HepG2 (cell line): ENCODE measurements around the gene NTM. TPM values are rescaled to one million over a fixed set of nuclear protein-coding genes. Genes with fewer than 3 reads are reported as not detected.

Experiments
- ATAC-seq: fragments of 200-7000 bp; cut with Tn5 transposase; 3 replicates; pipeline ENCODE4 v1.9.1; 2020; ENCODE audit warnings: mild to moderate bottlenecking, moderate library complexity
- BruUV-seq: library from RNA; stranded (reverse); fragments of 400-500 nt; replicated peaks from 2 replicates; lab custom pipeline; 2021; lab: Mats Ljungman, UMichigan
- CTCF ChIA-PET: fragments of 300-600 bp; formaldehyde crosslinking; extraction: SDS; loops from one replicate; lab custom pipeline; 2021; ENCODE audit warnings: low total read pairs, inconsistent platforms, low intra/inter-chr PET ratio; lab: Yijun Ruan, JAX
- POLR2A ChIA-PET: fragments of 350-600 bp; sonication (Branson Sonifier 250); formaldehyde crosslinking; loops from one replicate; lab custom pipeline; 2020; ENCODE audit warnings: antibody characterized with exemption, inconsistent platforms; lab: Yijun Ruan, JAX
- DNase-seq: peaks from one replicate; pipeline ENCODE4 v3.0.0-alpha.2; 2015; ENCODE audit warnings: low spot score
- FAIRE-seq: peaks from 3 replicates; lab custom pipeline; 2011; peaks lifted over from hg19 to GRCh38; lab: Jason Lieb, UNC
- H2AFZ ChIP-seq: one replicate; pipeline ENCODE4 v1.6.1; 2011; ENCODE audit warnings: low read length, inconsistent platforms
- H3K27ac ChIP-seq: fragments of 300-600 bp; 3 replicates; pipeline ENCODE4 v1.8.0; 2011; ENCODE audit warnings: mixed run types, mild to moderate bottlenecking, mixed read lengths, low read length, inconsistent platforms; ENCODE audit not compliant: insufficient read depth; ENCODE audit errors: extremely low read length
- H3K27me3 ChIP-seq, 2 experiments: fragments of 200-600 bp in 1 of 2; 2 replicates in 1 of 2; 3 replicates in 1 of 2; pipeline versions ENCODE4 v1.6.0 to v1.8.0; 2011; ENCODE audit warnings: low read length in 2 of 2, mild to moderate bottlenecking in 2 of 2, moderate library complexity in 2 of 2, inconsistent platforms in 1 of 2; ENCODE audit not compliant: insufficient read depth in 2 of 2, control insufficient read depth in 1 of 2
- H3K36me3 ChIP-seq, 2 experiments: fragments of 200-600 bp in 1 of 2; replicated peaks in 1 of 2; 2 replicates in 1 of 2; 3 replicates in 1 of 2; pipeline versions ENCODE4 v1.5.1 to v1.8.0; 2011; ENCODE audit warnings: low read length in 2 of 2, inconsistent platforms in 1 of 2; ENCODE audit not compliant: insufficient read depth in 2 of 2, control insufficient read depth in 1 of 2
- H3K4me1 ChIP-seq: 2 replicates; pipeline ENCODE4 v1.5.1; 2012; ENCODE audit warnings: low read length, inconsistent platforms; ENCODE audit not compliant: insufficient read depth
- H3K4me2 ChIP-seq: 2 replicates; pipeline ENCODE4 v1.6.0; 2011; ENCODE audit warnings: low read depth, low read length, inconsistent platforms
- H3K4me3 ChIP-seq, 3 experiments: fragments of 200-600 bp in 1 of 3; sonication (generic), shearing (Covaris generic) in 1 of 3; replicated peaks in 1 of 3; 2 replicates each; pipeline ENCODE4 v1.5.1; 2011 to 2016; ENCODE audit warnings: low read length in 3 of 3, inconsistent platforms in 2 of 3, low read depth in 2 of 3, mild to moderate bottlenecking in 2 of 3, control low read depth in 1 of 3, mixed read lengths in 1 of 3; ENCODE audit not compliant: insufficient read depth in 1 of 3
- H3K79me2 ChIP-seq: one replicate; pipeline ENCODE4 v1.6.1; 2011; ENCODE audit warnings: low read length, inconsistent platforms; ENCODE audit not compliant: insufficient read depth
- H3K9ac ChIP-seq: 2 replicates; pipeline ENCODE4 v1.6.0; 2011; ENCODE audit warnings: mild to moderate bottlenecking, low read depth, low read length, inconsistent platforms; ENCODE audit not compliant: insufficient read depth
- H3K9me3 ChIP-seq: 2 replicates; pipeline ENCODE4 v1.5.1; 2012; ENCODE audit warnings: mild to moderate bottlenecking, low read length
- H4K20me1 ChIP-seq: 2 replicates; pipeline ENCODE4 v1.6.0; 2011; ENCODE audit warnings: inconsistent platforms, mild to moderate bottlenecking, low read length, moderate library complexity; ENCODE audit not compliant: insufficient read depth
- HMGXB3 ChIP-seq: sonication (generic); formaldehyde crosslinking; IDR thresholded peaks from 2 replicates; pipeline ENCODE4 v1.4.0; 2020; ENCODE audit warnings: missing genetic modification reagents, borderline replicate concordance
- KDM1A ChIP-seq: IDR thresholded peaks from 2 replicates; pipeline ENCODE4 v1.6.1; 2016; ENCODE audit warnings: missing compliant biosample characterization
- MXD3 ChIP-seq: IDR thresholded peaks from 2 replicates; pipeline ENCODE4 v1.6.1; 2016; ENCODE audit warnings: mild to moderate bottlenecking, missing biosample characterization, missing genetic modification reagents
- SRF ChIP-seq: IDR thresholded peaks from 2 replicates; pipeline ENCODE4 v1.6.1; 2011; ENCODE audit warnings: mild to moderate bottlenecking, low read depth, low read length, moderate library complexity
- ZNF766 ChIP-seq: sonication (generic); formaldehyde crosslinking; IDR thresholded peaks from 2 replicates; pipeline ENCODE4 v1.5.0; 2020; ENCODE audit warnings: missing genetic modification reagents, borderline replicate concordance
- ZNF83 ChIP-seq: sonication (generic); formaldehyde crosslinking; IDR thresholded peaks from 2 replicates; pipeline ENCODE4 v1.4.0; 2020; ENCODE audit warnings: missing genetic modification reagents, mild to moderate bottlenecking, borderline replicate concordance
- WGBS: methylation state at CpG from one replicate; pipeline ENCODE4 v1.1.6; 2017; ENCODE audit warnings: low lambda C conversion rate; 5-methylcytosine and 5-hydroxymethylcytosine counted together
- in situ Hi-C: cut with HindIII; loops from 2 replicates; pipeline ENCODE4 v1.10.0; 2017; ENCODE audit warnings: low pct_unique_long_range_greater_than_20kb; ENCODE audit not compliant: extremely low pct_ligation_motif_present
- intact Hi-C: fragments of 100-400 bp; cut with micrococcal nuclease; formaldehyde crosslinking; loops from one replicate; pipeline ENCODE4 v1.10.0; 2022; ENCODE audit not compliant: unreplicated experiment
- polyA plus RNA-seq, 8 experiments: library from polyadenylated mRNA; depleted of rRNA in 3 of 8; stranded (reverse) in 7 of 8; unstranded in 1 of 8; fragments of >200 nt; fragmentation: Illumina TruSeq in 4 of 8; extraction: Trizol in 4 of 8; gene quantifications; 2 replicates each; pipeline versions ENCODE4 v1.2.1 to v1.2.3, GENCODE V29; 2011 to 2016; ENCODE audit warnings: low read depth in 4 of 8, missing spikeins in 1 of 8, mixed read lengths in 1 of 8; ENCODE audit not compliant: insufficient read depth in 1 of 8
- total RNA-seq, 5 experiments: library from RNA; depleted of rRNA; stranded (reverse); fragments of >200 nt; fragmentation: Illumina TruSeq; extraction: Trizol; gene quantifications; 2 replicates each; pipeline ENCODE4 v1.2.3, GENCODE V29; 2016; ENCODE audit warnings: low read depth in 1 of 5
- TF ChIP-seq, protein P1 (sequence below): sonication (generic); formaldehyde crosslinking; IDR thresholded peaks from 2 replicates; pipeline ENCODE4 v1.5.1; 2020; ENCODE audit warnings: missing genetic modification reagents, mild to moderate bottlenecking, borderline replicate concordance
- TF ChIP-seq, protein P2 (sequence below): sonication (generic); formaldehyde crosslinking; IDR thresholded peaks from 2 replicates; pipeline ENCODE4 v1.5.0; 2020; ENCODE audit warnings: mild to moderate bottlenecking, missing genetic modification reagents, borderline replicate concordance

Gene NTM
- total and polyA plus RNA-seq, 2 of the 13 experiments (the other 11 are each of a cell fraction or from before 2014, with no cell fraction given), result not detected

DNA sequence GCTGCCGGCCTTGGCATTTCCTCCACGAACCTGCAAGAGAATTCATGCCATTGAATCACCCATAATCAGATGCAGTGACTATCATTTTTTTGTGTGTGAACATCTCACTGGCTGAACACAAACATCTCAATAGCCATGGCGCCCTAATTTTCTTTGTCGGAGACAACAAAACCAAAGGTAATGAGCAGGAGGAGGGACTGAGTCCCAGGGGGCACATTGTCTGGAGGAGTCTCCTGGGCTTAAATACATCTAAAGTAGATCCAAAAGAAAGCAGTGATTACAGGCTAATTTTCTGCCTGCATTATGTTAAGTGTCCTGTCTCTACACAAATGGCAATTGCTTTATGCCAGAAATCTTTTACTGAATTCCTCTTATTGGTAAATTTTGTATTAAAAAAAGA is 113.5 kb downstream of the NTM start:
- FAIRE-seq, result no peak
- BruUV-seq, result no TSS peak
- ChIA-PET POLR2A (no interaction called here), CTCF (no interaction called here)
- Histone ChIP-seq H3K36me3 (no peaks in the 10 kb centered on the region), H3K79me2 (no peaks in the 10 kb centered on the region), H3K27me3 (no peaks in the 10 kb centered on the region; a peak in 1 of 5 replicates), H3K27ac (no peak overlapping the region), H4K20me1 (no peaks in the 10 kb centered on the region), H3K9me3 (no peaks in the 10 kb centered on the region), H3K4me3 (no peak overlapping the region), H2AFZ (no peak overlapping the region), H3K9ac (no peak overlapping the region), H3K4me1 (no peaks in the 10 kb centered on the region), H3K4me2 (no peak overlapping the region)
- intact Hi-C loops (no loop called here), in situ Hi-C loops (no loop called here)
- DNase-seq, result no peak
- ATAC-seq, result no peak
- WGBS, result 46% methylated on average over 4 of the region's 4 CpGs
- TF ChIP-seq SRF, result no peak
- TF ChIP-seq MXD3 (CRISPR knock-in tag), result no peak
- no peak for TF ChIP-seq KDM1A (CRISPR knock-in tag)
- no peak for TF ChIP-seq ZNF83 (CRISPR knock-in tag)
- TF ChIP-seq HMGXB3 (CRISPR knock-in tag), result no peak
- no peak for TF ChIP-seq ZNF766
- TF ChIP-seq, protein P1, sequence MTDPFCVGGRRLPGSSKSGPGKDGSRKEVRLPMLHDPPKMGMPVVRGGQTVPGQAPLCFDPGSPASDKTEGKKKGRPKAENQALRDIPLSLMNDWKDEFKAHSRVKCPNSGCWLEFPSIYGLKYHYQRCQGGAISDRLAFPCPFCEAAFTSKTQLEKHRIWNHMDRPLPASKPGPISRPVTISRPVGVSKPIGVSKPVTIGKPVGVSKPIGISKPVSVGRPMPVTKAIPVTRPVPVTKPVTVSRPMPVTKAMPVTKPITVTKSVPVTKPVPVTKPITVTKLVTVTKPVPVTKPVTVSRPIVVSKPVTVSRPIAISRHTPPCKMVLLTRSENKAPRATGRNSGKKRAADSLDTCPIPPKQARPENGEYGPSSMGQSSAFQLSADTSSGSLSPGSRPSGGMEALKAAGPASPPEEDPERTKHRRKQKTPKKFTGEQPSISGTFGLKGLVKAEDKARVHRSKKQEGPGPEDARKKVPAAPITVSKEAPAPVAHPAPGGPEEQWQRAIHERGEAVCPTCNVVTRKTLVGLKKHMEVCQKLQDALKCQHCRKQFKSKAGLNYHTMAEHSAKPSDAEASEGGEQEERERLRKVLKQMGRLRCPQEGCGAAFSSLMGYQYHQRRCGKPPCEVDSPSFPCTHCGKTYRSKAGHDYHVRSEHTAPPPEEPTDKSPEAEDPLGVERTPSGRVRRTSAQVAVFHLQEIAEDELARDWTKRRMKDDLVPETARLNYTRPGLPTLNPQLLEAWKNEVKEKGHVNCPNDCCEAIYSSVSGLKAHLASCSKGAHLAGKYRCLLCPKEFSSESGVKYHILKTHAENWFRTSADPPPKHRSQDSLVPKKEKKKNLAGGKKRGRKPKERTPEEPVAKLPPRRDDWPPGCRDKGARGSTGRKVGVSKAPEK (CRISPR knock-in tag), result no peak
- TF ChIP-seq, protein P2, sequence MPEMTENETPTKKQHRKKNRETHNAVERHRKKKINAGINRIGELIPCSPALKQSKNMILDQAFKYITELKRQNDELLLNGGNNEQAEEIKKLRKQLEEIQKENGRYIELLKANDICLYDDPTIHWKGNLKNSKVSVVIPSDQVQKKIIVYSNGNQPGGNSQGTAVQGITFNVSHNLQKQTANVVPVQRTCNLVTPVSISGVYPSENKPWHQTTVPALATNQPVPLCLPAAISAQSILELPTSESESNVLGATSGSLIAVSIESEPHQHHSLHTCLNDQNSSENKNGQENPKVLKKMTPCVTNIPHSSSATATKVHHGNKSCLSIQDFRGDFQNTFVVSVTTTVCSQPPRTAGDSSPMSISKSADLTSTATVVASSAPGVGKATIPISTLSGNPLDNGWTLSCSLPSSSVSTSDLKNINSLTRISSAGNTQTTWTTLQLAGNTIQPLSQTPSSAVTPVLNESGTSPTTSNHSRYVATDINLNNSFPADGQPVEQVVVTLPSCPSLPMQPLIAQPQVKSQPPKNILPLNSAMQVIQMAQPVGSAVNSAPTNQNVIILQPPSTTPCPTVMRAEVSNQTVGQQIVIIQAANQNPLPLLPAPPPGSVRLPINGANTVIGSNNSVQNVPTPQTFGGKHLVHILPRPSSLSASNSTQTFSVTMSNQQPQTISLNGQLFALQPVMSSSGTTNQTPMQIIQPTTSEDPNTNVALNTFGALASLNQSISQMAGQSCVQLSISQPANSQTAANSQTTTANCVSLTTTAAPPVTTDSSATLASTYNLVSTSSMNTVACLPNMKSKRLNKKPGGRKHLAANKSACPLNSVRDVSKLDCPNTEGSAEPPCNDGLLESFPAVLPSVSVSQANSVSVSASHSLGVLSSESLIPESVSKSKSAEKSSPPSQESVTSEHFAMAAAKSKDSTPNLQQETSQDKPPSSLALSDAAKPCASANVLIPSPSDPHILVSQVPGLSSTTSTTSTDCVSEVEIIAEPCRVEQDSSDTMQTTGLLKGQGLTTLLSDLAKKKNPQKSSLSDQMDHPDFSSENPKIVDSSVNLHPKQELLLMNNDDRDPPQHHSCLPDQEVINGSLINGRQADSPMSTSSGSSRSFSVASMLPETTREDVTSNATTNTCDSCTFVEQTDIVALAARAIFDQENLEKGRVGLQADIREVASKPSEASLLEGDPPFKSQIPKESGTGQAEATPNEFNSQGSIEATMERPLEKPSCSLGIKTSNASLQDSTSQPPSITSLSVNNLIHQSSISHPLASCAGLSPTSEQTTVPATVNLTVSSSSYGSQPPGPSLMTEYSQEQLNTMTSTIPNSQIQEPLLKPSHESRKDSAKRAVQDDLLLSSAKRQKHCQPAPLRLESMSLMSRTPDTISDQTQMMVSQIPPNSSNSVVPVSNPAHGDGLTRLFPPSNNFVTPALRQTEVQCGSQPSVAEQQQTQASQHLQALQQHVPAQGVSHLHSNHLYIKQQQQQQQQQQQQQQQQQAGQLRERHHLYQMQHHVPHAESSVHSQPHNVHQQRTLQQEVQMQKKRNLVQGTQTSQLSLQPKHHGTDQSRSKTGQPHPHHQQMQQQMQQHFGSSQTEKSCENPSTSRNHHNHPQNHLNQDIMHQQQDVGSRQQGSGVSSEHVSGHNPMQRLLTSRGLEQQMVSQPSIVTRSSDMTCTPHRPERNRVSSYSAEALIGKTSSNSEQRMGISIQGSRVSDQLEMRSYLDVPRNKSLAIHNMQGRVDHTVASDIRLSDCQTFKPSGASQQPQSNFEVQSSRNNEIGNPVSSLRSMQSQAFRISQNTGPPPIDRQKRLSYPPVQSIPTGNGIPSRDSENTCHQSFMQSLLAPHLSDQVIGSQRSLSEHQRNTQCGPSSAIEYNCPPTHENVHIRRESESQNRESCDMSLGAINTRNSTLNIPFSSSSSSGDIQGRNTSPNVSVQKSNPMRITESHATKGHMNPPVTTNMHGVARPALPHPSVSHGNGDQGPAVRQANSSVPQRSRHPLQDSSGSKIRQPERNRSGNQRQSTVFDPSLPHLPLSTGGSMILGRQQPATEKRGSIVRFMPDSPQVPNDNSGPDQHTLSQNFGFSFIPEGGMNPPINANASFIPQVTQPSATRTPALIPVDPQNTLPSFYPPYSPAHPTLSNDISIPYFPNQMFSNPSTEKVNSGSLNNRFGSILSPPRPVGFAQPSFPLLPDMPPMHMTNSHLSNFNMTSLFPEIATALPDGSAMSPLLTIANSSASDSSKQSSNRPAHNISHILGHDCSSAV (CRISPR knock-in tag), result no peak
